GM21381 (cell line): ENCODE measurements around the gene DOCK1.

Experiments used
- ATAC-seq: cut with Tn5 transposase; IDR thresholded peaks from one replicate; pipeline ENCODE4 v1.9.1; 2021; ENCODE audit warnings: mild to moderate bottlenecking, moderate library complexity; ENCODE audit not compliant: unreplicated experiment

DOCK1 gene

DNA sequence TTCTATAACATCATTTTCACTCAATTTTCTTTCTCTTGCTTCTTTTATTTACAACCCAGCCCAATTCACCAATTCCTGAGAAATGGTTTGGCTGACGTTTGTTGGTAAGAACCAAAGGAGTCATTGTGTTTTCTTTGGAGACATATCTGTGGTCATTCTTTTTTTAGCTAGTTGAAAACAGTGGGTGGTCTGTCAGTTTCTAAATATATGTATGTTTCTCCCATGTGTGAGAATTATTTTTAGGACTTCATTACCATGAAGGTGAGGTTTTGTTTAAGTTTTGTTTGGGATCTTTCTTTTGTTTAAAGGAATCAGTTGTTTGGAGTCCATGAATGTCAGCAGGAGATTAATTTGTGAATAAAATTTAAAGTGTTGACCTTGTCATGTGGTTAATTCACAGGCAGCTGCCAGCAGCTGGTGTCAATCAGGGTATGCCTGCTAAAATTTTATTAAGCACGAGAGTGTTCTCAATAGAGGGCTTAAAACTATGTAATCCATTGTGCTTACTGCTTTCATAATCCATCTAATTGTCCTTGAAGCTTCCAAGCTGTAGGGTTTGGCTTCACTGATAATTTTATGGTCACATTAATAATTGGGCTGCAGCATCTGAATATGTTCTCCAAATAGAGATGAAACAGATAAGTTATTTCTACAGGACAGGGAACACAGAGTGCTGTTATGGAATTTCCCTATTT, 252.4 kb downstream of the DOCK1 start:
- no peak for ATAC-seq

DNA sequence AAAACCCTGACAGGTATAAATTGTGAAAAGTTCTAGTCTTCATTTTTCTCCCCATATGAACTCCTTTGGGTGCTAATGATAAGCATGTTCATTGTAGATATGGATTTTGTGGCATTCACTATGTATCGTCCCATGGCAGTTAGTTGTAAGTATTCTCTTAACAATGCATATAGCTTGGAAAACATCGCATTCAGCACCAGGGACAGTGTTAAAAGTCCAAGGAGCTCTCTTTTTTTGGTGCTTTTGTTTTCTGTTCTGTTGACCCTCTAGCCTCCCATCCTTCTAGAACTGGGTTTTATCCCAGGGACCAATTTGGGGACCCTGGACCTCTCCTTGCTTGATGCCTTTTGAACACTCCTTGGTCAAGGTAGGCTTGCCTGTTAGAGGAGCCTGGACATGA, 253.4 kb downstream of the DOCK1 start:
- no peak for ATAC-seq

DNA sequence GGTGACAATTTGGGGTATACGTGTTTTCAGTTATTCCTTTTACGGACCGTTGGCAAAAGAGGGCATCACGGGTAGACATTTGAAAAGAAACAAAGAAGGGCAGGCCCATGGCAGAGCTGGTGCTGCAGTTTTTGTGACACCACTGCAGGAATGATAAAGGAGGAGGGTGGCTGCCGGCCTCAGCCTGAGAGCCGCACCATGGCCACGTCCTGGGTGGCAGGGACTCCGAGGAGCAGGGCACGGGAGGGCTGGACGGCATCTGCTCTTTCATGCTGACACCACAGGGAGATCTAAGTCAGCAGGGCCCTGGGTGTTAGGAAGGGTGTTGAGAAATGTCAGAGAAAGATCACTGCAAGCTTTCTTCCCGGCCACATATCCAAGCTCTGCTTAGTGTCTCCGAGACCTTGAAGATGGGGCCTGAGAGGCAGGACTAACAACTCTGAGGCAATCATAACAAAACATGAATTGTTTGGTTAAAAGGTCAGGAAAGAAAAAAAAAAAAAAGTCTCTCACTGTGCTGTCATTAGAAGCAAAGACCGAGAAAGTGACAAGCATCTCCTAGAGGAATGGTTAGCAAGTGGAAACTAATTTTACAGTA, 254.5 kb downstream of the DOCK1 start:
- no peak for ATAC-seq

DNA sequence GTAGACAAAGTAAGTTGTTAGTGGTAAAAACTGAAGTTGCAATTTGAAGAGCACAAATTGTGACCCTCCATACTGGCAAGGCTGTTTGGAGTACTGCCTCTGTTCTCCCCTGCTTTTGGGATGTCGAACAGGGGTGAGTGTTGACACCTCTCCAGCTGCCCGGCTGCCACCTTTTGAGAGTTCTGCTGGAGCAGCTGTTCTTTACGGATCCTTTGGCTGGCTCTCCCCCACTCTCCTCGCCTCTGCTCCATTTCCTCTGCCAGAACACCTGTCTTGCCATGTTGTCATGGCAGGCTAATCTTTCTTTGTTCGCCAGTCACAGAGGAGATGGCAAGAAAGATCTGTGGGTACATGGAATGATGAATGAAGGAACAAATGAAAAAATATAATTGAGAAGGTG, 256.3 kb downstream of the DOCK1 start:
- no peak for ATAC-seq

DNA sequence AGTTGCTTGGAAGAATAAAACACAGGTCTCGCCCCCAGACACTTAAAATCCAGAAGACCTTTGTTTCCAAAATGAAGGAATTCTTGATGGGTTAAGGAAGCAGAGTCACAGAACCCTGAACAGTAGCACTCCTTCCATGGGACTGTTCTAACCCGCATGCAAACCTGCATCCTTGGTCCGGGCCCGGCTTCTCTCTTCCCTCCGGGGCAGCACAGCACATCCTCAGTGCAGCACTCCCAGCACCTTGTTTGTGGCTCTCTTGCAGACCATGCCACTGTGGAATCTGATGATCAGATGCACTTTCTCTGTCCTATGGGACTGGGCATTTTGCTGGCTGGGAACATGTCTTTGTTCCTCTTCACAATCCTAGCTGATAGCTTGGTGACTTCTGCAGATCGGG, 257.6 kb downstream of the DOCK1 start:
- ATAC-seq = no peak

DNA sequence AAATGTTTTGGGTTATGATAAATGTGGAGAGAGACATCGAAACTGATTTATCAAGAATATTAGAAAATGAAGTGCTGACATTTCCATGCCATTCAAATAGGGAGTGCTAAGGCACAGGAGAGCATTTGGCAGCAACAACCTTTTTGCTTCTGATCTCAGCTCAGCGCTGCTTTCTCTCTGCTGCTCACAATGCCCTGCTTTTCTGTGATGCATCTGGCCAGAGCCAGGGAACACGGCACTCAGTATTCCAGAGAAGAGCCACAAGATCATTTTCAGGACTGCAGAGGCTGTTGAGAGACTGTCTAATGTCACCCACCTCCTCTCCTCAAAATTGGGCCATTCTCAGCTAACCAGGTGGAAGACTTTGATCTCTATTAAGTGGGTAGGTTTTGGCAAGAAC, 263.0 kb downstream of the DOCK1 start:
- no peak for ATAC-seq

DNA sequence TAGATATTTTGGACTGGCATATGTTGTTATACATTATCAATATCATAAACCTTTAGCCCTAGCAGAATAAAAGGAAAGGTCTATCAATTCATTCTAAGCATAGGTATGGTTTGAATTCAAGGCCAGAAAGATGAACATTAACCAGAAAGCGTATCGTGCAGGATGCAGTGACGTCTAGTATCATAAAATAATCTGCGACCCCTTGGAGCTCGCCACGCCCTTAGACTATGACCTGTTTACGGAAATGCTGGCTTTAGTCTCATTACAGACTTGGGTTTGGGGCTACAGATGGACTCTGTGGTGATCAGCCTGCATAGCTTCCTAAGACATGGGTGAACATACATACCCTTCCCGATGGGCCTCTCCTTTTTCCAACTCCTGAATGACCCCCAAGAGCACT, 269.6 kb downstream of the DOCK1 start:
- ATAC-seq = no peak

DNA sequence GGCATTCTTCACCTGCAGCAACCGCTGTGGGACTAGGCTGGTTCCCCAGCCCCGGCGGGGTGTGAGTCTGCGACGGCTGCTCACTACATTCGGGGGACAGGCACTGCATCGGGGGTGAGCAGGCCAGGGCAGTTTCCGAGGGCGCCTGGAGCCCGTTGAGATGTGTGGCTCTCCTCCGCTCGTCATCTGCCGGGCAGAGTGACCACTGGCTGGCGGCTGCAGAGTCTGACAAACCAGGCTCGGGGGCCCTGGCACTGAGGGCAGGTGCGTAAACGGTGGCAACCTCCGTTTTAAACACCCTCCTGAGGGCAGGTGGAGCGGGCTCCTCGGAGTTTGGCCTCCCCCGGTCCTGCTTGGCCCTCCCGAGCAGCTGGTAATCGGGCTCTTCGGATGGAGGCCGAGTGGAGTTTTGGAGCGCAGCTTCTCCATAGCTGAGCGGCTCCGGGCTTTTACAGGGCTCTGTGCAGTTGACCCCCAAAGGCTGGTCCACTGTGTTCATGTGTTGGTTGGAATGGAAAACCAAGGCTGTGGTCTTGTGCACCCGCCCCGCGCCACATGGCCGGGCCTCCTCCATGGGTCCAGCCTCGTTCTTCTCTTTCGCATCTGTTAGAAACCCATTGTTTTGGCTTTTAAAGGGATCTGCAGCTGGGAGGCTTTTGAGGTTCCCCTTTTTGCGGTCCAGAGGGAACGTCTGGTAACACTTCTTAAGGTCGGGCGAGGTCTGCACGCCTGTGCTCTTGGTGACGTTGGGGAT, 270.3 kb downstream of the DOCK1 start:
- ATAC-seq = no peak

DNA sequence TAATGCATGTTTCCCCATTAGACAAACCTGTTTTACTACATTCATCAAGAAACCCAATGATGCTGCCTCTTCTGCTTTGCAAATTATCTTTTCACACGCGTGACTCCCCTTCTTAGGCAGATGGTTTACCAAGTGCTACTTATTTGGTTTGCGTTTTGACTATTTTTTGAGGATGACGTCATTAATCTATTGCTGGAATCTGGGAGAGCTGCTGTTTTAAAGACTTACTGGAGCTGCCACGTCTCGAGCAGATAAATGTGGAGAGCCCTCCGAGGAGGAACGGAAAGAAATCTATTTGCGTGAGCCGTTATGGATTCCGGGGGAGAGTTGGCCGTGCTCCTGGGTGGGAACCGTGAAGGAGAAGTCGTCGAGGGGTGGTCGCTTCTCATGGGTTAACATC, 271.4 kb downstream of the DOCK1 start:
- no peak for ATAC-seq

DNA sequence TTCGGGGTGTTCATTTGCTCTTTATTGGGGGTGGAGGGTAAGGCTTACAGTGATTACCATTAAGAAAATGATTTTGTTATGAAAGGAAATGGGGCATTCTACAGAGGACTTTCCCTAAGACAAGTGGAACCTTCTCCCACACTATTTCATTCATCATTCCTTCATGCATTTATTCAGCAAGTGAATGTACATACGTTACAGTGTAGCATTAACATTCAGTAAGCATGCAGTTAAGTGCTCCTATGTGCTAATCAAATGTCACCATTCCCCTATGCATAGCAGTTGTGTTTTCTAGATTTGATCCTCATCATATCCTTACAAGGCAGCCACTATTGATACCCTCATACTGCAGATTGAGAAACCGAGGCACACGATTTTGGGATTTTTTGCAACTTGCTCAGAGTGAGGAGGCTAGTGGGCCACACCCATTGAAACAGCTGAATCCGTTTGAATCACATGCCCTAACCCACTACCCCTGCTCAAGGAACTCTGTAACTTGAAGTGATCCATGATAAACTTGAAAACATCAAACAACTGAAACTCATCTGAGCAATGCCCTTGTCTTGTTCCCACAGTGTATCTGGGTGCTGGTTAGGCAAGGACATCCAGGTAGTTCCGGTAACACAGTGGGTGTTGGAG, 274.5 kb downstream of the DOCK1 start:
- ATAC-seq = no peak

DNA sequence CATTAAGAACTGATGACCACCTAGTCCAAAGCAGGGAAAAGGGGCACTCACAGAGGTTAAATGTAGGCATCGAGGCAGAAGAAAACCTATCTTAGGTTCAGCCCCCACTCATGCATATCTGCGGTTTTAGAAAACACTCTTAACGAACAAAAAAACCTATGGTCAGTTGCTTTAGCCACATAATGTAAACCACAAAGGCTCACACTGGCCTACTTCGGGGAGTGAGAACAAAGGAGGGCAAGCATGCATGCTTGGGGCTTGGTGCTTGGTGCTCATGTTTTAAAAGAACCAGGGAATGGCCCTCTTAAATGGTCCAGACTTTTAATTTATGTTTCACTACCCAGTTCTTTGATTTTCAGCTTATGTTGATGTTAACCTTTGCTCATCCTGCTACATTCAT, 276.9 kb downstream of the DOCK1 start:
- no peak for ATAC-seq

DNA sequence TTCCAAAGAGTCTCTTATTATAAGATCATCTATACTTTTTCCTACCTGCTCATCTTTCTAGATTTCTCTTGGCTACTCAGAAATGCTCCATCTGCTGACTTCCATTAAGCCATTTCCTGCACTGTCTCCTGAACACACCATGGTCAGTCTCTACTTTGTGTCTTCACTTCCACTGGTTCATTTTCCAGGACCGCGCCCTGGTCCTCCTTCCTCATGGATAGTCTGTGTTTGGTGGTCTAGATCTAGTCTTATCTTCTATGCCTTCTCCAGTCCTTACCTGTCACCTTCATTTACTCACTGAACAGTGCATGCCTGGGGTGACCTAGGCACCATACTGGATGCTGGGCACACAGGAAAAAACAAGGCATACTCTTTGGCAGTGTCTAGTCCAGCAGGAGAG, 279.4 kb downstream of the DOCK1 start:
- no peak for ATAC-seq

DNA sequence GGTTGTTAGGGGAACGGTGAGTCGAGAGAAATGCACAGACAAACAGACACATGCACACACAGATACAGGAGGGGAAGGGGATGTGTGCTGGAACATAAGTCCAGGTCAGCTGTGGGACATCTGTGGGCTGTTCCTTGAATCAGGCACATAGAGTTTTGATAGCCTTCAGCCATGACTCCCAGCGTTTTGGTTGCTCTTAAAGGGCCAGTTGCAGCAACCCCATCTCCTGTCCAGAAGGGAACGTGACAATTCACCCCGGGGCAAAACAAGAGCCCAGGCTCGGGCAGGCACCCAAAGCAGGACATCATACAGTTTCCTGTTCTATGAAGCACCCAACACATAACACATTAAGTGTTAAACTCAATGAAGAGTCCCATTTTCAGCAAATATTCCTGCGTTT, 281.6 kb downstream of the DOCK1 start:
- no peak for ATAC-seq

DNA sequence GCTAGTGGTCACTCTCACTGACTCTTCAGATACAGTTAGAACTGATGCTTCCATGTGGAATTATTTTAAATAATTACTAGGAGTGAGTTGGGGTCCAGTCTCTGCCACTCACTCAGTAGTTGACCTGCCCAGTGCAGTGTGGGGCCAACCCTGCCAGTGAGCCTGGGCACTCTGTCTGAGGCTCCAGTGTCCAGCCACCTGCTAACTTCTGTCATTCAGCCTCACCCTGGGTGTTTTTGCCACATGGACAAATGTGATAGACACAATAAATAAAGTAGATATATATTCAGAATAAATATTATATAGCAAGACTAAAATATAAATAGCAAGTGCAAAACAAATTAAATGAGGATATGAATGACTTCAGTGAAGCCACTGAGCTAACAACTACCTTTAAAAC, 284.0 kb downstream of the DOCK1 start:
- ATAC-seq = no peak

DNA sequence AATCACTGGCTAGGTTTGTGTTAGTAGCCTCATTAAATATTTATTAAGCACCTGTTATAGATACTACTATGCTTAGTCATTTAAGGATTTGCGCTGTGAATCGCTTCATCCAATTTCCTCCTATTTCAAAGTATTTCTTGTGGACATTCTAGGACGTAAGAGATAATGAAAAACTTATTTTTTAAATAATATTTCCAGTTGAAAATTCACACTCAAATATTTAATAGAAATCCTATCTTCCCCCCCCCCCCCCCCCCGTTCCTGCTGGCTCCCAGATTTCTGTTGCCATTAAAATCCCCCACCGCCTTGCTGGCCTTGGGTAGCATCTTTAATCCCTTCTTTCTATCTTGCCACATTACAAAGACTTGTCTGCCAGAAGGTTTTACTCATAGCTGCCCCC, 285.2 kb downstream of the DOCK1 start:
- ATAC-seq = no peak

DNA sequence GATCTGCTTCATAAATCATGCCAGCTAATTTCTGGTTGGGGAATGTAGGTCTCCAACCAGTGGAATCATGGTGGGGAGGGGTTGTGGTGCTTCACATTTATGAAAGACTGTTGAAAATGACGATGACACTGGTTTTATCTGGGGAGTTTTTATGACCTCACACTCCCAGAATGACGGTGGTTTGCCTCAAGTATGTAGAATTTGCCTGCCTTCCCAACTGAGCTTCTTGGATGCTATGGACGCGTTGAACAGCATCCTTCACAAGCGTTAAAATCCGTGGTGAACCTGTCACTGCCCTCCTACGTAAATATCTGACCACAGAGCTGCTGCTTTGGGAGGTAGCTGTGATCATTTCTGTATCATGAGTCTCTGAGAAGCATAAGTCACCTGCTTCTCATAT, 287.9 kb downstream of the DOCK1 start:
- no peak for ATAC-seq

DNA sequence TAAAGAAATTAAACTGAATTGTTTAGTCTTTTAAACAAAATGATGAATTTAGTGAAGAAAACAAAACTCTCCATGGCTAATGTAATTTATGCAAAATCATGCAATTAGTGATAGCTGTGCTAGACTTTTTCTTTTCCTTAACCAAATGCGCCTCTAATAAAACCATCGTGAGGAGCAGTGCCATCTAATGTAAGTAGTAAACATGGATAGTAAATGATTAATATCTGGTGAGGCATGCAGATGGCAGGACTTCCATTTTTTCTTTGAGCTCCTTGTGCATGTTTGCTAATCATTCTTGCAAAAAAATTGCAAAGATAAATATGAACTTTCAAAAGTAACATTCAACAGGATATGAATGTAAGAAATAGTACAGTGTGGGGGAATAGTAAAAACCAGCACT, 288.9 kb downstream of the DOCK1 start:
- ATAC-seq = no peak

DNA sequence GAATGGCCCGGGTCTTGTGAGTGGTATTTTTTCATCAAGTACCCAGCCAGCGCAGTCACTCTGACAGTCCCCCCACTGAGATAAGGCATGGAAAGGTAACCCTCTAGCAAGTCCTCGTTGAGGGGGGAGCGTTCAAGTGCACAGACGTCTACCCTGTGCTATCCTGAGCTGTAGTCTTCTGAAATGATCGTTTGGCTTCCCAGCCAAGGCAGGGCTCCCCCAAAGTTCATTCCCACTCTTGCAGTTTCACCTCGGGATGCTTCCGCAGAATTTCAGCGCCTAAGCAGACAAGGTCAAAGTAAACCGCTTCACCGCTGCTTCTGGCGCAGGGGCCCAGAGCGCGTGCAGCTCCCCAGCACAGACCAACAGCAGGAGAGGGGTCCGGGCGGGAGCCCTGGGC, 289.4 kb downstream of the DOCK1 start:
- no peak for ATAC-seq

DNA sequence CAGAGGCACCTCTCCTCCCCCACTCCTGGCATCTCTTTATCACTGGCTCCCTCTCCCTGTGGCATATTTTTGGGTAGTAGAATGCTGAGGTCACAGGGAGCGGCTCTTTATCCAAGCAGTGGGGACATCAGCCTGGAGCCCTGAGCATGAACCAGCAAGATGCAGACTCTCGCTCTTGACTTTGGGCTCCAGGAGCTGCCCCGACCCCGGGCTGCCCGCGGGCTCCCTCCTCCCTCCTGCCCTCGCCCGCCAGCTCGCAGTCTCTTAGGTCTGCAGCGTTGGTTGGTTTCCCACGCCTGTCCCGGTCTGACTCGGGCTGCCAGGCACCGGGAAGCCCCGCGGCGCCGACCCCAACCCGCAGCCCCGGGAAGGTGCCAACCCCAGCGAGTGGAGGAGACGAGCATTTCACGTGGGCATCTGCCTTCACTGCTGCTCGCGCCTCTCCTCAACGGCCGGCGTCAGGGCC, 289.8 kb downstream of the DOCK1 start:
- no peak for ATAC-seq

DNA sequence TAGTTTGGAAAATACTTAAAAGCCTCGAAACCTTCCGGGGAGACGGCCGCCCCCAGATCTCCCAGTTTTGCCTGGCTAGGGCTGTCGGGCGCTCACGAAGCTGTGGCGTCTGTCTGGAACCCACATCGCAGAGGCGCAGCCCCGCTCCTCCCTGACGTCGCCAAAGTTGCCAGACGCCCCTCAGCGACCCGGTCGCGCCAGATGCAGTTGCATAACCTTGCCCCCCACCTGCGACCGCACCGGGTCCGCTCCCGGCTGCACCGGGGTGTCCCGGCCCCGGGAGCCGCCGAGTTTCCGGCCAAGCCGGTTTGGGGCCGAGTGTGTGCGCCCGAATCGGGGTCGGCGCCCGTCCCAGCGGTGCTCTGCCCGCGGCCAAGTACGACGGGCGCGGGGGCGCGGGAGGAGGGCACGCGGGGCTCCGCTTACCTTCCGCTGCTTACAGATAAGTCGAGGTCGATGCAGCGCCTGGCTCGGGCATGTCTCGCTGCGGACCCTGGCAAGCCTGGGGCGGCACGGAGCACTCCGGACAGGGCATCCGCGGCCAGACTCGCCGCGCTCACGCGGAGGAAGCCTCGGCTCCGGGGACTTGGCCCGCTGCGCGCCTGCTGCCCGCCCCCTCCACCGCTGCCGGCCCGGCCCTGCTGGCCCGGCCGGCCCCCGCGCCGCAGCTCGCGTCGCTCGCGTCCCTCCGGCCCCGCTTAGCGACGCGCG, 290.5 kb downstream of the DOCK1 start:
- no peak for ATAC-seq
